Activated CD8-positive, alpha-beta T cell treated with anti-CD3 and anti-CD28 coated beads for 36 hours (primary cell): ENCODE results near the gene MEOX1. TPM values are rescaled to one million over a fixed set of nuclear protein-coding genes. Genes with fewer than 3 reads are reported as not detected.

Experiments used
- ATAC-seq: fragments of 200-7000 bp; cut with Tn5 transposase; one replicate; pipeline ENCODE4 v1.10.0; 2021; ENCODE audit warnings: mild to moderate bottlenecking, moderate library complexity
- CTCF ChIA-PET: fragments of 350-600 bp; sonication (Branson Sonifier 250); formaldehyde crosslinking; loops from one replicate; lab custom pipeline; 2021; ENCODE audit warnings: antibody characterized with exemption; lab: Charles Lee
- POLR2A ChIA-PET: fragments of 350-600 bp; sonication (Branson Sonifier 250); formaldehyde crosslinking; loops from one replicate; lab custom pipeline; 2021; ENCODE audit warnings: antibody characterized with exemption; lab: Charles Lee
- DNase-seq: peaks from one replicate; pipeline ENCODE4 v3.0.0-alpha.2; 2020
- H3K27ac Mint-ChIP-seq: one replicate; pipeline ENCODE4 v1.8.0; 2021; ENCODE audit warnings: mild to moderate bottlenecking, mixed read lengths
- H3K27me3 Mint-ChIP-seq: one replicate; pipeline ENCODE4 v1.8.0; 2021; ENCODE audit warnings: mixed read lengths
- H3K36me3 Mint-ChIP-seq: one replicate; pipeline ENCODE4 v1.8.0; 2021; ENCODE audit warnings: low read depth, mixed read lengths
- H3K4me1 Mint-ChIP-seq: one replicate; pipeline ENCODE4 v1.8.0; 2021; ENCODE audit warnings: low read depth, mixed read lengths
- H3K4me3 Mint-ChIP-seq: one replicate; pipeline ENCODE4 v1.8.0; 2021; ENCODE audit warnings: mild to moderate bottlenecking, moderate library complexity, mixed read lengths
- H3K9me3 Mint-ChIP-seq: one replicate; pipeline ENCODE4 v1.8.0; 2021; ENCODE audit warnings: mixed read lengths
- intact Hi-C: fragments of 100-400 bp; cut with micrococcal nuclease; formaldehyde crosslinking; loops from one replicate; pipeline ENCODE4 v1.10.0; 2022
- total RNA-seq, 2 experiments: library from RNA; stranded (reverse); gene quantifications; one replicate each; pipeline ENCODE4 v1.2.3, GENCODE V29; 2021
- TF ChIP-seq, protein P1 (sequence below): fragments of 200-600 bp; IDR thresholded peaks from one replicate; pipeline ENCODE4 v1.8.0; 2022; ENCODE audit warnings: antibody characterized with exemption, mild to moderate bottlenecking

Gene MEOX1
- total RNA-seq, 2 experiments from 2014 or later: 0.45 to 0.47 TPM

DNA sequence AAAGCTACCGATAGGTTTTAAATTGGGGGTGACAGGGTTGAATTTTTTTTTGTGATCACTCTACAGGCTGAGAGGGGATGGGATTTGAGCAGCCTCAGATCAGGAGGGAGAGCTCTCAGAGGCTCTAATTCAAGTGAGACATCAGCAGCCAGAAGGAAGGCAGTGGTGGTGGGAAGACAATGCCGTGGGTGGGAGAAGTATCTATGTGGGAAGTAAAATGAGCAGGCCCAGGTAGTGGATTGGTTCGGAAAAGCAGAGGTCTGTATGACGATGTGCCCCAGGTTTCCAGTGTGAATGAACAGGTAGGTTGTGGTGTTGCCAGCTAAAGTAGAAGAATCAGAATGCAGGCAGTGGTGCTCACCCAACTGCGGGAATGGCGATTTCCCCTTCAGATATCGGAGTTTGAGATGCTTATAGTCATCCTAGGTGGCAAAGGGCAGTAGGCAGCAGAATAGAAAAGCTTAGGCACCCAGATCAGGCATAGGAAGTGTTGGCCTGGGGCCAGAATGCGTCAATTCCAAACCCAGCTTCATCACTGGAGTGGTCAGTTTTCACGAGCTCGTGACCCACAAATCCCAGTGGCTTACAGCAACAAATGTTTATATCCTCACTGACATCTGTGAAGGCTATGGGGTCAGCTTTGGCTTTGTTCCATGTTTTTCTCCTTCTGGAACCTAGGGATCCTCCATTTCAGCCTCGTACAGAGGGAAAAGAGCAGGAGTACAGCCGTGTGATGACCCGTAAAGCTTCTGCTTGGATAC is 24.0 kb downstream of the MEOX1 start:
- ATAC-seq (no peak), DNase-seq (no peak)
- Mint-ChIP-seq H3K4me1 (peaks cover 15% of the 10 kb centered on the region), H3K4me3 (no peak overlapping the region), H3K27me3 (peaks cover 1% of the 10 kb centered on the region), H3K9me3 (no peaks in the 10 kb centered on the region), H3K36me3 (no peaks in the 10 kb centered on the region), H3K27ac (no peak overlapping the region)
- ChIA-PET CTCF (interaction anchor here (1.0 to 2.0 kb wide), 3 partner anchors 11 to 61 kb away, joined by 3 to 8 read pairs (median 5); no protein-coding TSS in a partner anchor), POLR2A (no interaction called here)
- TF ChIP-seq, protein P1, sequence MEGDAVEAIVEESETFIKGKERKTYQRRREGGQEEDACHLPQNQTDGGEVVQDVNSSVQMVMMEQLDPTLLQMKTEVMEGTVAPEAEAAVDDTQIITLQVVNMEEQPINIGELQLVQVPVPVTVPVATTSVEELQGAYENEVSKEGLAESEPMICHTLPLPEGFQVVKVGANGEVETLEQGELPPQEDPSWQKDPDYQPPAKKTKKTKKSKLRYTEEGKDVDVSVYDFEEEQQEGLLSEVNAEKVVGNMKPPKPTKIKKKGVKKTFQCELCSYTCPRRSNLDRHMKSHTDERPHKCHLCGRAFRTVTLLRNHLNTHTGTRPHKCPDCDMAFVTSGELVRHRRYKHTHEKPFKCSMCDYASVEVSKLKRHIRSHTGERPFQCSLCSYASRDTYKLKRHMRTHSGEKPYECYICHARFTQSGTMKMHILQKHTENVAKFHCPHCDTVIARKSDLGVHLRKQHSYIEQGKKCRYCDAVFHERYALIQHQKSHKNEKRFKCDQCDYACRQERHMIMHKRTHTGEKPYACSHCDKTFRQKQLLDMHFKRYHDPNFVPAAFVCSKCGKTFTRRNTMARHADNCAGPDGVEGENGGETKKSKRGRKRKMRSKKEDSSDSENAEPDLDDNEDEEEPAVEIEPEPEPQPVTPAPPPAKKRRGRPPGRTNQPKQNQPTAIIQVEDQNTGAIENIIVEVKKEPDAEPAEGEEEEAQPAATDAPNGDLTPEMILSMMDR: no peak
- intact Hi-C loops: no loop called here

DNA sequence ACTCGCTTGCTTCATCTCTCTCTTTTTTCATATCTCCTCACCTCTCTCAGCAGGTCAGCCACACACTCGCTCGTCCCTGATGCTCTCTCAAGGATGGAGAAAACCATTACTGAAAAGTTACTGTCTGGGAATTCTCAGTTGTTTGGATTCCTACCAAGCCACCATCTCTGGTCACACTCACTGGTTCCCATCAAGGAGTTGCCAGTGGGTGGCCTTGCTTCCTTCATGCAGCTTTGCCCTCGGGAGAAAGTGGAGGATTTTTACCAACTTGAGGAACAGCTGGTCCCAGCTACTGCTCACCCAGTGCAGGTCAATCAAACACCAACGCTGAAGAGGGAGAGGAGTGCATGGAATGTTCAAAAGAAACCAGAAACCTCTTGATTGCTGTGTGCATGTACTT is 25.3 kb downstream of the MEOX1 start:
- no peak overlapping the region for H3K4me3 Mint-ChIP-seq
- H3K36me3 Mint-ChIP-seq: no peaks in the 10 kb centered on the region
- ATAC-seq: no peak
- intact Hi-C loops: no loop called here
- no peak for DNase-seq
- peaks cover 1% of the 10 kb centered on the region for H3K27me3 Mint-ChIP-seq
- ChIA-PET CTCF (interaction anchor here (0.6 to 1.7 kb wide), 2 partner anchors 60 to 78 kb away, joined by 3 to 6 read pairs; no protein-coding TSS in a partner anchor), POLR2A (interaction anchor here (0.7 kb wide), 1 partner anchor 14 kb away, joined by 4 read pairs; no protein-coding TSS in a partner anchor)
- H3K27ac Mint-ChIP-seq: no peak overlapping the region
- H3K4me1 Mint-ChIP-seq: peaks cover 11% of the 10 kb centered on the region
- TF ChIP-seq, protein P1: no peak
- H3K9me3 Mint-ChIP-seq: no peaks in the 10 kb centered on the region

DNA sequence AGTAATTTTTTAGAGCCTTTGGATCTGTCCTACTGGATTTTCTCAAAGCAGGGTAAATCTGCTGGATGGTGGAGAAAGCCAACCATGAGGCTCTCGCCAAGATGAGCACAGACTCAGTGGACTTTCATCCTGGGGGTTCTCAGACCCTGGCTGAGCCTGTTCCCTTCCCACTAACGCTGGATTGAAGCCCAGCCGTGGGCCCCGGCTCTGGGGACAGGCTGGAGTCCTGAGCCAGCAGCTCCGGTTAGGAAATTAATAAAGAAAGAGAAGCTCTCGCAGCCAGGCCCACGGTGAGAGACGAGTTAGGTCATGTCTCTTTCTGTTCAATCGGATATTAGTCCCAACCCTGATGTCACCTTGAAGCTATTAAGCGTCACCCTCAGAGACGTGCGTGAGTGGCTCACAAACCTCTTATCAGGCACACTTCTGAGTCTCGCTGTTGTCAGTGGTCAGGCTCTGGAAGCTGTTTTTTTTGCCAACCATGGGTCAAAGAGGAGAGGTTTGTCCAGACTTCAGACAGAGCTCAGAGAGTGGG is 27.1 kb downstream of the MEOX1 start:
- H3K4me3 Mint-ChIP-seq: no peak overlapping the region
- ChIA-PET POLR2A (interaction anchor here (0.8 to 1.0 kb wide), 2 partner anchors 10 to 16 kb away, joined by 3 read pairs; no protein-coding TSS in a partner anchor), CTCF (interaction anchor here (1.0 to 1.9 kb wide), 4 partner anchors 39 to 126 kb away, joined by 3 to 9 read pairs (median 6); no protein-coding TSS in a partner anchor)
- no peaks in the 10 kb centered on the region for H3K36me3 Mint-ChIP-seq
- H3K4me1 Mint-ChIP-seq: no peaks in the 10 kb centered on the region
- peaks cover 1% of the 10 kb centered on the region for H3K27me3 Mint-ChIP-seq
- no peak overlapping the region for H3K27ac Mint-ChIP-seq
- TF ChIP-seq, protein P1: no peak
- intact Hi-C loops: no loop called here
- ATAC-seq (no peak), DNase-seq (no peak)
- H3K9me3 Mint-ChIP-seq: no peaks in the 10 kb centered on the region

DNA sequence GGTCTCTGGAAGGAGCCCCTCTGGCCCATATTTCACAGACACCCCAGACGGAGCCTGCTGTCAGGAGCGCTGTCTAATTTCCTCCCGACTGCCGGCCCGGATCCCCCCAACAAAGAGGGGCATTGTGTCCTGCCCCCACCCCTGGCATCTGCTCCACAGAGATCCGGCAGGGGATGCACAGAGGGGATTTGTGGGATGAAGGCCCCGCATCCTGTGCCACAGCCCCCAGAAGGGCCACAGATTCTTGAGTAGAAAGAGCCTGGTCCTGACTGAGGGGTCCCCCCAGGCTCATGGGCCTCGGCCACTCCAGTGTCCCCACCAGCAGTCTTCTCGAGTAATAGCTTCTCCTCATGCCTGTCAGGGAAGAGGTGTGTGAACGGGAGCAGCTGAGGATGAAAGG is 29.5 kb downstream of the MEOX1 start:
- Mint-ChIP-seq H3K4me3 (no peak overlapping the region), H3K36me3 (no peaks in the 10 kb centered on the region), H3K4me1 (no peaks in the 10 kb centered on the region), H3K27ac (no peak overlapping the region), H3K9me3 (no peaks in the 10 kb centered on the region), H3K27me3 (peaks cover under 1% of the 10 kb centered on the region)
- DNase-seq: no peak
- TF ChIP-seq, protein P1: no peak
- CTCF ChIA-PET: no interaction called here
- intact Hi-C loops: no loop called here
- POLR2A ChIA-PET: no interaction called here
- no peak for ATAC-seq

DNA sequence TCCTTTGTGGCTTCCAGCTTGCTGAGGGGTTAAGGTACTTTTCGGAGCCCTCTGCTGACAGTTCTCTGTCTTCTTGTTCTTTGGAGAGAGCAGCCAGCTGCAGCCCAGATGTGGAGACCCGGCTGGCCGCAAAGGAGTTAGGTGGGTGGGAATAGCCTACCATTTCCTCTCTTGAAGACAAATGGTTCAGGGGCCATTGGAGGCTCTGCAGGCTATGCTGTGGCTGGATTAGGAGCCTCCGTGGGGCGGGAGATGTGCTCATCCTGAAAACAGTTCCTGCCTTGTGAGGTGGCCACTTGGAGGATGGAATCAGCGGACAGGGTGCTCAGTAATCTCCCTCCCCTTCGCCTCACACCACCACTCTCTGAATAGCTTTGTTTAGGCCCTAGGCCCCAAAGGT is 30.3 kb downstream of the MEOX1 start:
- no peak overlapping the region for H3K27ac Mint-ChIP-seq
- no peak for DNase-seq
- TF ChIP-seq, protein P1: no peak
- ChIA-PET POLR2A (no interaction called here), CTCF (no interaction called here)
- no peaks in the 10 kb centered on the region for H3K4me1 Mint-ChIP-seq
- ATAC-seq: no peak
- H3K27me3 Mint-ChIP-seq: no peaks in the 10 kb centered on the region
- H3K4me3 Mint-ChIP-seq: no peak overlapping the region
- intact Hi-C loops: no loop called here
- H3K36me3 Mint-ChIP-seq: no peaks in the 10 kb centered on the region
- no peaks in the 10 kb centered on the region for H3K9me3 Mint-ChIP-seq
